Gastrocnemius medialis (tissue), 4 donors: Measurements from ENCODE around the gene FAP.

Experiments
- POLR2A ChIP-seq, 2 donors: fragments of 450-650 bp; IDR thresholded peaks; one replicate each; pipeline ENCODE4 v1.6.1; 2017; ENCODE audit warnings: antibody characterized with exemption in 2 of 2, mild to moderate bottlenecking in 2 of 2, moderate library complexity in 2 of 2
- TF ChIP-seq, protein P1 (sequence below), 5 experiments: fragments of 450-650 bp in 3 of 5; fragments of 200-600 bp in 2 of 5; sonication (generic) in 2 of 5; IDR thresholded peaks in 4 of 5; conservative IDR thresholded peaks in 1 of 5; 1 replicate in 4 of 5; 2 replicates in 1 of 5; pipeline ENCODE4 v1.5.1; 2016 to 2019; ENCODE audit warnings: antibody characterized with exemption in 5 of 5, mild to moderate bottlenecking in 3 of 5, moderate library complexity in 3 of 5

DNA sequence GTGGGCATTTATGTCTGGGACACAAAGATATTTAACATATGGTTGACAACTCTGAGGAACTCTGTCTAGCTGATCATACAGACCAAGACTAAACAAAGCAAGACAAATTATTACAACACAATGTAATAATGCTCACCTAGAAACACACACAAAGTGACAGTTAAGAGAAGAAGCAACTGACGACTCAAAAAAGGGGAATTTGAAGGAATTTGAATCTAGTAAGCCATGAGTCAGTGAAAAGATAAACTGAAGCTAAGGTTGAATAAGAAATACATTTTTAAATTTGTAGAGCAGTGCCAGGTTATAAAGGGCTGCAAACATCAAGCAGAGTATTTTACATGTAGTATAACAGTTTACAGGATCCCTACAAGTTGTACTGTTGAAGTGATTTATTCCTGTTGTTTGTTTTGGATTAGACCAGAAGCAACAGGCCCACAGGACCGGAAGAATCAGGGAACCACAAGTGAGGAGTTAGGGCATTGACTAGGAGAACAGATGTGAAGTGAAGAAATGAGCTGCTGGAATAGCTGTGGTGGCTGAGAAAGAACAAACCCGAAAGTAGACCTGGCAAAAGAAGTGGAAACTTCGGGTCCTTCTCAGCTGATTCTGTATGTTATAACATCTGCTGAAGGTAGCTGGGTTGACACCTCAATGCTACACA is 39.6 kb upstream of the FAP start:
- TF ChIP-seq, protein P1, sequence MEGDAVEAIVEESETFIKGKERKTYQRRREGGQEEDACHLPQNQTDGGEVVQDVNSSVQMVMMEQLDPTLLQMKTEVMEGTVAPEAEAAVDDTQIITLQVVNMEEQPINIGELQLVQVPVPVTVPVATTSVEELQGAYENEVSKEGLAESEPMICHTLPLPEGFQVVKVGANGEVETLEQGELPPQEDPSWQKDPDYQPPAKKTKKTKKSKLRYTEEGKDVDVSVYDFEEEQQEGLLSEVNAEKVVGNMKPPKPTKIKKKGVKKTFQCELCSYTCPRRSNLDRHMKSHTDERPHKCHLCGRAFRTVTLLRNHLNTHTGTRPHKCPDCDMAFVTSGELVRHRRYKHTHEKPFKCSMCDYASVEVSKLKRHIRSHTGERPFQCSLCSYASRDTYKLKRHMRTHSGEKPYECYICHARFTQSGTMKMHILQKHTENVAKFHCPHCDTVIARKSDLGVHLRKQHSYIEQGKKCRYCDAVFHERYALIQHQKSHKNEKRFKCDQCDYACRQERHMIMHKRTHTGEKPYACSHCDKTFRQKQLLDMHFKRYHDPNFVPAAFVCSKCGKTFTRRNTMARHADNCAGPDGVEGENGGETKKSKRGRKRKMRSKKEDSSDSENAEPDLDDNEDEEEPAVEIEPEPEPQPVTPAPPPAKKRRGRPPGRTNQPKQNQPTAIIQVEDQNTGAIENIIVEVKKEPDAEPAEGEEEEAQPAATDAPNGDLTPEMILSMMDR (IDR thresholded peaks at IDR 0.05 in 4 of 5, conservative IDR thresholded peaks at IDR 0.05 in 1 of 5), result no peak
- no peak for TF ChIP-seq POLR2A (IDR thresholded peaks at IDR 0.05)
